Activated CD4-positive, alpha-beta T cell treated with anti-CD3 and anti-CD28 coated beads, Interleukin-2, Interleukin-4, amounts not matched to agents 100 ng/mL and 50 ng/mL, durations not matched to agents 16 hours and 8 hours (primary cell): ENCODE results near the gene DLX5.

ENCODE experiments used
- DNase-seq: peaks from one replicate; pipeline ENCODE4 v3.0.0-alpha.2; 2020; ENCODE audit warnings: low spot score

Gene DLX5

GRCh38 chr7:96989859-96990317, 34.7 kb downstream of the DLX5 start:
- no peak for DNase-seq

- no peak for DNase-seq
Measured at GRCh38 chr7:96989241-96989858, 35.3 kb downstream of the DLX5 start.

- DNase-seq = no peak
Measured at GRCh38 chr7:96987719-96988118, 36.9 kb downstream of the DLX5 start.

- DNase-seq = no peak
Measured at GRCh38 chr7:96986901-96987300, 37.7 kb downstream of the DLX5 start.

- no peak for DNase-seq
Measured at GRCh38 chr7:96985992-96986391, 38.6 kb downstream of the DLX5 start.

GRCh38 chr7:96982586-96982985, 42.0 kb downstream of the DLX5 start:
- no peak for DNase-seq

- no peak for DNase-seq
Measured at GRCh38 chr7:96979551-96980276, 44.9 kb downstream of the DLX5 start.

GRCh38 chr7:96977445-96977844, 47.2 kb downstream of the DLX5 start:
- DNase-seq = no peak

- DNase-seq = no peak
Measured at GRCh38 chr7:96976106-96976505, 48.5 kb downstream of the DLX5 start.

- DNase-seq = no peak
Measured at GRCh38 chr7:96973986-96974385, 50.6 kb downstream of the DLX5 start.

- DNase-seq = no peak
Measured at GRCh38 chr7:96970739-96971138, 53.9 kb downstream of the DLX5 start.
